NCI-H2171 treated with DMSO at 0.1 percent for 48 hours (cell line): ENCODE measurements around the gene PRDM2.
"Not testable (repeated sequence)": the region's sequence is repeated elsewhere in the genome, so short reads cannot be mapped to it uniquely, and the experiment has no call there.

ENCODE experiments used
- DNase-seq: peaks from one replicate; lab custom pipeline; 2025; lab: John Stamatoyannopoulos, UW

The PRDM2 gene

DNA sequence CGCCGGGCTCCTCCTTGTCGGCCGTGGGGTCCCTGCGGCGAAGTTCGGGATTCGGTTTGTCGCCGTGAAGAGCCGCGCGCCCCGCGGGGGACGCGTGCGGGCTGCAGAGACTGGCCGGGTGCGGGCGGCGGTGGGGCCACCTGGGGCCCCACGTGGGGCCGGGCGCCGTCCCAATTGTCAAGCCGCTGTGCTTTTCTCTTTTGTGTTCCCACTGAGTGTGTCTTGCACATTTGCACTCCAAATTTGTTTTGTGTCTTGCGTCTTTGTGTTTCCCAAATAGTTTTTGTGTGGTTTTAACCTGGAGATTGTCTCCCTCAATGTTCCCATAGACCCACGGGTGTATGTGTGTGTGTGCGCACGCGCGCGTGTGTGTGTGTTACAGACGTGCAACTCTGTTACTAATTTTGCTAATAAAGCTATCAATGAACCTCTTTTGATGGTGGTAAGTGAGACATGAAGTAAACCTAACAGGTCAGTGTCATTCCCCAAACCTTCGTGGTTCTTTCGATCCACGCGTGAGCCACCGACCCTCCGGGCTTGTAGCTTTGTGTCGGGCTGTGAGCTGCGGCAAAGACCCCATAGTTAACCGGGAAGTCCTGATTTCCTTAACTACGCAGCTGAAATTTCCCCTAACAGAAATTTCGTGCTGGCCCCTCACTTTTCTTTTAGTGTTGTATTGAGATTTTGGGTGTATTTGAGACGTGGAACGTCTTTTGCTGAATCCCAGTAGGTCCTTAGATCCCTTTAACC lies 708 bp downstream of the PRDM2 start:
- peak; percentile 29 for DNase-seq

DNA sequence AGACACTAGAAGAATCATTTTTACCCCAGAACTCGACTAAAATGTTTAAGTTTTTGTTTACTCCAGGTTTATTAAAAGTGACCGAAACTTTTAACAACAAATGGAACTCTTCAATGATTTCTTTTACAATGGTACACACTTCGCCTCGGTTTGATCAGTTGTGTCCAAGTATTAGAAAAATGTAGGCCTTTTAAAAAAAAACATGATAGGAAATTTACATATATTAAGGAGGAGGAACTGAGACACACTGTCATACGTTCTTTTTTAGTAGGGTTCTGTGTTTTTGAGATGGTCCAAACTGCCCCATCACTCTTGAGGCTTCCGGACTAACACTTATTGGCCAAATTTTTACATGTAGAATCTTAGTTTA lies 1.3 kb downstream of the PRDM2 start:
- DNase-seq = no peak

DNA sequence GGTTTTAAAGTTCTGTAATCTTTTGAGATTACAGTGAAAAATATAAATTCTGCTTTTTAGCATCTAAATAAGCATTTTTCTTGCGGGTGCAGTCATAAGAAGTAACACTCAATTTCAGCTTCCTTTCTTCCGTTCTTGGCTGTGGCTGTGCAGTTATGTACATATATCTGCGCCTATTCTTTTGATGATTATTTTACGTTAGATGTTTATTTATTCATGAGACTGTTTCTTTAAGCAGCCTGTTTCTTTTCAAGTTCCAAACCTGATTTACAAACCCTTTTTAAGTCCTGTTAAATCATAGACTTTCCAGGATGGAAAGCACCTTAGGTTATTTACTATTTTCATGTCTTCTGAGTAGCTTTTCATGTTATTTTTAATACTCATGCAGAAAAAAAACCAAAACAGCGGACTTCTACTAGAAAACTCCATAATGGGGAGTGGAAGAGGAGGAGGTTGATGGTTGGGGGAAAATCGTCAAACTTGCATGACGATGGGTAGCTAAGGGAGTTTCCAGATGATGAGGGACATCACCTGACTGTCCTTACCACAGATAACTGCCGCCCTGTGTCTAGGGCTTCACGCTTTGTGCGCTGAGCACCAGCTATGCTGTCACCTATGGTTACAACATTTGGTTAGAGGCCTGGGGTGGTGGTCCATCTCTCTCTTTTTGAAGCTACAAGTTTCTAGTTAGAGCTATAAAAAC lies 2.6 kb downstream of the PRDM2 start:
- DNase-seq = no peak

DNA sequence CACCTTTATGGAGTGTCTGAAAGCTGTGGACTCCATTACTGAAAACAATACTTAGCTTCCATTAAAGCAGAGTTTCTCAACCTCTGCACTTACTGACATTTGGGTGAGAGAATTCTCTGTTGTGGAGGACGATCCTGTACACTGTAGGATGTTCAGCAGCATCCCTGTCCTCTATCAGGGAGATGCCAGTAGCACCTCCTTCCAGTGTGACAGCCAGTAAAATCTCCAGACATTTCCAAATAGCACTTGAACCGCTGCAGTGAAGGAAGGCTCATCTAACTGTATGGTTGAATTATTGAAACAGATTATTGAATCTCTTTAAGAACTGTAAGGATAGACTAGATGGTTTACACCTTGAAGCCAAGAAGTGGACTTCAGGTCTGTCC lies 3.1 kb downstream of the PRDM2 start:
- DNase-seq = no peak

- no peak for DNase-seq
Measured at GRCh38 chr1:13703558-13704490, 3.8 kb downstream of the PRDM2 start.

DNA sequence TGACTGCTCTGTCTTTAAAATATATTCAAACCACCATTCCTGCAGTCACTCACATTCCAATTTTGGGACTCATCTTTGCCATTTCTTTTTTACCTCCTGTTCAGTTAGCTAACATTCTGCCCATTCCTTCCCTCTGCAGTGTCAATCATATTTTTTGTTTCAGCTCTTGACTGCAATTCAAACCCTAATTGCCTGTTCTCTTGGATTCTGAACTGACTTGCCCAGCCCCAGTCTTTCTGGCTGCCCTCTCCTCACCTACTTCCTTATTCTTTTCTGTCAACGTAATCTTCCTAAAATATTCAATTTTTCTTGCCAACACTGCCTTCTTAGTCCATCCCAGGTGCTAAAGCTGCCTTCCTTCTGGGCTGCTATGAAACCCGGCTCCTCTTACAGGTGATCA lies 6.1 kb downstream of the PRDM2 start:
- DNase-seq = no peak

GRCh38 chr1:13707164-13707563 lies 7.2 kb downstream of the PRDM2 start:
- DNase-seq = no peak

GRCh38 chr1:13708380-13708982 lies 8.5 kb downstream of the PRDM2 start:
- DNase-seq = no peak

DNA sequence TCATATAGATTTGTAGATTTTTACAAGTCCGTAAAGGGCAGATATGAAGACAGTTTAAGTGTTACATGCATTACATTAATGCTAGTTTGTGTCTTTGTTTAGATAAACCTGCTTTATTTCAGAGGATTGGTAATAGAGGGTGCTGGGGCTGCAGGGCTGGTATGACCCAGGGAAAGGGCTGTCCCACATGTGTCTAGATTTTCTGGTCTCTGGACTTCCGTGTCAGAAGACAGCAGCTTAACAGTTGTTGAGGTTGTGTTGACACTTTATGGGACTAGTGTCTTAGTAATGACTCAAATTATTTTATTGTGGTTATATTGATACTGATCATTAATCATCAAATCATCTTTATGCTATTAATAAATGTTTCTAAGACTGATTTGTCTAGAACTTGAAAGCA lies 10.1 kb downstream of the PRDM2 start:
- DNase-seq = no peak

DNA sequence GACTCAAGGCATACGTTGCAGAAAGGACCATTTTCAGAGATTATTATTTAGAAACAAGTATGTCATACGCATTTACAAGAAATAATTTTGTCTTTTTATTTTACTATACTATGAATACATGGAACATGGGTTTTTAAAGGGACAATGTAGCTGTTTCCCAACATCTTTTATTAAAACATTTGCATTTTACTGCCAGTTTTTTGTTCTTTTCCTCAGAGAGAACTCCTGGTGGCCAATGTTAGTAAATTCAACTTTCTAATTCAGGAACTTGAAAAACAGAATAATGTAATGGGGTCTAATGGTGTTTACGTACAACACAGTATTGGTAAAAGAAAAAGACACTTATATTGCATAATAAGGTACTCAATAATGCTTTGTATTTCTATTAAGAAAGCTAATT lies 14.9 kb downstream of the PRDM2 start:
- no peak for DNase-seq

DNA sequence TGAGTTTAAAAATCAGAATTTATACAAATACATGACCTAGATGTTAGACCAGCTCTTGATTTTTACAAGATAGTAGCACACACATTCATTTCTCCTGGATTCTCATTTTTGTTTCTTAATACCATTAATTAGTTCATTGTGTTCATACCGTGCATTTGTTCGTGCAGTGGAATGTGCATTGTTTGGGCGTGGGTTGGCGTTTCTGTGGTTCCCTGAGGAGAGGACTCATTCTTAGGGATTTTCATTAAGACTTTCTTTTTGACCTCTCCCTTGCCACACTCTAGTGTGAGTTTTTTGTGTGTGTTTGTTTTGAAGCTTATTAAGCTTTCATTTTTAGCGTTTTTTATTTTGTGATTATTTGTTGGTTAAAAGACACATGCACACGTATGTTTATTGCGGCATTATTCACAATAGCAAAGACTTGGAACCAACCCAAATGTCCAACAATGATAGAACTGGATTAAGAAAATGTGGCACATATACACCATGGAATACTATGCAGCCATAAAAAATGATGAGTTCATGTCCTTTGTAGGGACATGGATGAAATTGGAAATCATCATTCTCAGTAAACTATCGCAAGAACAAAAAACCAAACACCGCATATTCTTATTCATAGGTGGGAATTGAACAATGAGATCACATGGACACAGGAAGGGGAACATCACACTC lies 15.8 kb downstream of the PRDM2 start:
- DNase-seq = not testable (repeated sequence)

- DNase-seq = no peak
Measured at GRCh38 chr1:13722808-13723360, 22.9 kb downstream of the PRDM2 start.

GRCh38 chr1:13723810-13724209 lies 23.8 kb downstream of the PRDM2 start:
- DNase-seq = no peak

- peak; percentile 9 for DNase-seq
Measured at GRCh38 chr1:13725714-13726175, 25.8 kb downstream of the PRDM2 start.

DNA sequence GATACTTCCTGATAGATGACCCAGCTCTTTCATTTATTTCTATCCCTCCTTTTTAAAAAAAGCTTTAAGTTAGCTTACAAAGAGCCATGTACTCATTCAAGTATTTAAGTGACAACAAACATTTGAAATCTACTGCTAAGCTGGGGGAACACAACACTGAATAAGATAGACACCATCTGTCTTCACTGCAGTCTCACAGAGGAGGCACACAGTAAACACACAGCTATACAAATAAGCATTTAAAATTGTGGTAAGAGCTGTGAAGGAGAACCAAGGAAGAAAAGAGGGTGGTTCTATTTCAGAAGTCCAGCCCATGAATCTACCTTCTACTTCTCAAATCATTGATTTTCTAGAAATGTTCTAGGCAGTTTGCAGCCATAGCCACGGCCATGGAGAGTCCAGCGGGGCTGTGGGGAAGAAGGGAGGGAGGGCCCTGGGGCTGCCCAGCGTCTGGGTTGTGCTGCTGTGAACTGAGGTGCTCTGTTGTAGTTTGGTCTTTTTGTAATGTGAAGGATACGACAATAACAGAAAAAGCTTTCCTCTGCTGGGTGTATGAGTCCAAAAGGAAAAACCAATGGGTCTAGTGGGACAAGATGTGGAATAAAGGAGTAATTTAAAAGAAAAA lies 28.2 kb downstream of the PRDM2 start:
- peak; percentile 12 for DNase-seq

DNA sequence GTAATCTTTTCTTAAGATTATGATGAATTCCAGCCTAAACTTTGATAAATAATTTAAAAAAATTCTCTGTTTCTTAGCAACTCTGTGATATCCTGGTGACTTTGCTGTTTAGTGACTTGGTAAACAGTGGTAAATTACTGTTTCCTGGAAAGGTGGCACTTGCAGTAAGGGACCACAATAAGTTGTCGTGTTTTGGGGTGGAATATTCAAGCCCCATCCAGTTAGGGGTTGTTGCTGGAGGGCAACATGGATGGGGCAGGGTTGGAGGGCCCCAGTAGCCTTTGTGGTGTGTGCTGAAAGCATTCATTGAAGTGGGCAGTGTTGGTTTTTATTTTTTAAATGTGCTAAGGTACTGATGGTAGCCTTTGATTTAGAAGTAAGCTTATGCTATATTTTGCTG lies 30.3 kb downstream of the PRDM2 start:
- DNase-seq = no peak

- peak; percentile 88 for DNase-seq
Measured at GRCh38 chr1:13730751-13731482, 30.9 kb downstream of the PRDM2 start.

DNA sequence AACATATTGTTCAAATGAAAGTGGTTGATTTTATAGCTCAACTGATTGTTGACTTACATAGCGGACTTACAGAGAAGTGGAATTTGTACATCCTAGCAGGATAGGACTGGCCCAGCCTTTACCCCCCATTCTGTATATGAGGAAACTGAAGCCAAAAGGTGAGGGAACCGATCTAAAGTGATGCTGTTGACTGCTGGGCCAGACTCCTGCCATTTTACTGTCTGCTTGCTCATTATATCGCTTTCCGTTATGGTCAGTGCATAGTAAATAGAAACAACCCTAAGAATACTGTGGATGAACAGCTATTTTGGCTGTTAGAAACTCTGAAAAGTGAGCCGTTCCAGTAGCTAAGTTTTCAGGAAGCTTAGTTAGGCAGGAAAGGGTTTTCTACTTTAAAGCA lies 31.9 kb downstream of the PRDM2 start:
- no peak for DNase-seq

- DNase-seq = no peak
Measured at GRCh38 chr1:13732971-13733667, 33.1 kb downstream of the PRDM2 start.
